K562 (cell line): ENCODE results near the gene FAM83B. TPM values are rescaled to one million over a fixed set of nuclear protein-coding genes. Genes with fewer than 3 reads are reported as not detected.

Experiments used
- ATAC-seq: fragments of 200-7000 bp; cut with Tn5 transposase; 3 replicates; pipeline ENCODE4 v1.9.1; 2020; ENCODE audit warnings: moderate library complexity
- BruUV-seq: library from RNA; stranded (reverse); fragments of 400-500 nt; replicated peaks from 2 replicates; lab custom pipeline; 2021; lab: Mats Ljungman, UMichigan
- CTCF ChIA-PET: fragments of 300-600 bp; formaldehyde crosslinking; extraction: SDS; loops from one replicate; lab custom pipeline; 2021; ENCODE audit warnings: low intra/inter-chr PET ratio; lab: Yijun Ruan, JAX
- POLR2A ChIA-PET: fragments of 300-600, 350-650 bp; sonication (Branson Sonifier 250); formaldehyde crosslinking; extraction: SDS; loops from one replicate; lab custom pipeline; 2021; ENCODE audit warnings: antibody characterized with exemption, inconsistent platforms; lab: Yijun Ruan, JAX
- DNase-seq, 4 experiments: peaks; one replicate each; pipeline versions ENCODE4 v3.0.0 to v3.0.0-alpha.2; 2011 to 2018; ENCODE audit warnings: low spot score in 3 of 4, mixed read lengths in 3 of 4; ENCODE audit errors: extremely low read depth in 1 of 4
- FAIRE-seq: peaks from 2 replicates; lab custom pipeline; 2011; peaks lifted over from hg19 to GRCh38; lab: Jason Lieb, UNC
- H2AFZ ChIP-seq: 2 replicates; pipeline ENCODE4 v1.6.0; 2011; ENCODE audit warnings: low read depth, low read length, control low read depth, inconsistent platforms
- H3K27ac ChIP-seq: fragments of 200-600 bp; 3 replicates; pipeline ENCODE4 v1.8.0; 2011; ENCODE audit warnings: low read depth, mild to moderate bottlenecking, control low read depth, inconsistent platforms, low read length, moderate library complexity, mixed read lengths; ENCODE audit errors: extremely low read depth
- H3K27me3 ChIP-seq, 2 experiments: fragments of 300-600 bp in 1 of 2; 2 replicates in 1 of 2; 3 replicates in 1 of 2; pipeline versions ENCODE4 v1.6.0 to v1.8.0; 2011; ENCODE audit warnings: inconsistent platforms in 2 of 2, low read length in 2 of 2, mild to moderate bottlenecking in 1 of 2, mixed read lengths in 1 of 2, moderate library complexity in 1 of 2; ENCODE audit not compliant: control insufficient read depth in 2 of 2, insufficient read depth in 2 of 2
- H3K36me3 ChIP-seq: fragments of 300-600 bp; 3 replicates; pipeline ENCODE4 v1.8.0; 2011; ENCODE audit warnings: mild to moderate bottlenecking, low read length, inconsistent platforms; ENCODE audit not compliant: control insufficient read depth, insufficient read depth
- H3K4me1 ChIP-seq, 2 experiments: fragments of 200-600 bp in 1 of 2; replicated peaks in 1 of 2; 2 replicates in 1 of 2; 3 replicates in 1 of 2; pipeline versions ENCODE4 v1.5.1 to v1.8.0; 2011; ENCODE audit warnings: inconsistent platforms in 2 of 2, low read length in 2 of 2, mild to moderate bottlenecking in 1 of 2, mixed read lengths in 1 of 2, moderate library complexity in 1 of 2; ENCODE audit not compliant: control insufficient read depth in 2 of 2, insufficient read depth in 2 of 2
- H3K4me2 ChIP-seq: 2 replicates; pipeline ENCODE4 v1.6.1; 2011; ENCODE audit warnings: low read length, control low read depth, inconsistent platforms, mixed read lengths; ENCODE audit not compliant: insufficient read depth
- H3K4me3 ChIP-seq: fragments of 200-600 bp; sonication (generic), shearing (Covaris generic); 2 replicates; pipeline ENCODE4 v1.5.1; 2016; ENCODE audit warnings: control low read depth, inconsistent platforms
- H3K79me2 ChIP-seq: fragments of 200-600 bp; 3 replicates; pipeline ENCODE4 v1.8.0; 2011; ENCODE audit warnings: low read length, inconsistent platforms; ENCODE audit not compliant: control insufficient read depth, insufficient read depth
- H3K9ac ChIP-seq, 2 experiments: 2 replicates each; pipeline versions ENCODE4 v1.6.0 to v1.6.1; 2011; ENCODE audit warnings: low read depth in 2 of 2, low read length in 2 of 2, control low read depth in 1 of 2, inconsistent platforms in 1 of 2, mild to moderate bottlenecking in 1 of 2, mixed read lengths in 1 of 2; ENCODE audit not compliant: insufficient read depth in 1 of 2
- H3K9me1 ChIP-seq: one replicate; pipeline ENCODE4 v1.6.0; 2011; ENCODE audit warnings: inconsistent platforms, mild to moderate bottlenecking, low read length, moderate library complexity; ENCODE audit not compliant: control insufficient read depth, insufficient read depth
- H3K9me3 ChIP-seq: replicated peaks from 2 replicates; pipeline ENCODE4 v1.5.1; 2011; ENCODE audit warnings: low read depth, low read length, inconsistent platforms; ENCODE audit not compliant: control insufficient read depth, insufficient read depth
- H4K20me1 ChIP-seq: replicated peaks from 2 replicates; pipeline ENCODE4 v1.6.1; 2011; ENCODE audit warnings: low read length, inconsistent platforms, mixed read lengths; ENCODE audit not compliant: control insufficient read depth, insufficient read depth
- JUND ChIP-seq, 2 experiments: IDR thresholded peaks; 2 replicates in 1 of 2; 3 replicates in 1 of 2; pipeline ENCODE4 v1.6.1; 2011; ENCODE audit warnings: borderline replicate concordance in 2 of 2, low read depth in 2 of 2, low read length in 2 of 2, improper control_type of control experiment in 1 of 2, missing biosample characterization in 1 of 2, missing genetic modification characterization in 1 of 2, missing genetic modification reagents in 1 of 2
- MGA ChIP-seq: fragments of 450-650 bp; IDR thresholded peaks from 2 replicates; pipeline ENCODE4 v1.6.1; 2016; ENCODE audit warnings: mild to moderate bottlenecking, moderate library complexity
- NUFIP1 ChIP-seq: fragments of 450-650 bp; IDR thresholded peaks from 2 replicates; pipeline ENCODE4 v1.6.1; 2018; ENCODE audit not compliant: partially characterized antibody
- RFX1 ChIP-seq: fragments of 450-650 bp; IDR thresholded peaks from 2 replicates; pipeline ENCODE4 v1.6.1; 2016; ENCODE audit warnings: mild to moderate bottlenecking, moderate library complexity
- WGBS: fragments of 100-300 bp; shearing (Covaris generic); methylation state at CpG from one replicate; pipeline ENCODE4 v1.1.6; 2016; ENCODE audit warnings: low coverage, mixed read lengths; ENCODE audit not compliant: insufficient coverage; ENCODE audit errors: missing lambda C conversion rate; 5-methylcytosine and 5-hydroxymethylcytosine counted together
- in situ Hi-C: fragments of 300-500 bp; cut with MboI; formaldehyde crosslinking; loops from 4 replicates; pipeline ENCODE4 v1.15.0; 2018; ENCODE audit warnings: inconsistent platforms, mixed read lengths
- intact Hi-C: fragments of 100-400 bp; cut with micrococcal nuclease; formaldehyde crosslinking; loops from 2 replicates; pipeline ENCODE4 v1.14.2; 2022
- polyA plus RNA-seq, 8 experiments: library from polyadenylated mRNA; depleted of rRNA in 4 of 8; stranded (reverse) in 5 of 8; unstranded in 3 of 8; fragments of >200 nt; fragmentation: Nextera tagmentation in 2 of 8; fragmentation: Illumina TruSeq in 1 of 8; extraction: Ambion mirVana in 2 of 8; extraction: Trizol in 1 of 8; gene quantifications; 2 replicates each; pipeline versions ENCODE4 v1.2.1 to v1.2.3, GENCODE V29; 2011 to 2014; ENCODE audit warnings: inconsistent platforms in 1 of 8, missing spikeins in 1 of 8
- total RNA-seq, 7 experiments: library from RNA; depleted of rRNA in 6 of 7; stranded (reverse); fragments of >200 nt in 6 of 7; fragmentation: Illumina TruSeq in 2 of 7; extraction: Trizol in 2 of 7; gene quantifications; 2 replicates each; pipeline versions ENCODE4 v1.2.1 to v1.2.3, GENCODE V29; 2011 to 2021; ENCODE audit warnings: low replicate concordance in 1 of 7

The FAM83B gene
- total and polyA plus RNA-seq, 9 of the 15 experiments (the other 6 are each of a cell fraction or from before 2014, with no cell fraction given), result not detected

- POLR2A ChIA-PET, result no interaction called here
- no peak for TF ChIP-seq JUND (IDR thresholded peaks at IDR 0.05; ENCODE audit: borderline replicate concordance, low read depth, low read length)
- TF ChIP-seq JUND (tag; IDR thresholded peaks at IDR 0.05; ENCODE audit: borderline replicate concordance, low read depth, low read length), result no peak
- Histone ChIP-seq H3K4me2 (no peak overlapping the region), H3K9me1 (no peaks in the 10 kb centered on the region), H3K4me3 (no peak overlapping the region), H3K36me3 (no peaks in the 10 kb centered on the region), H4K20me1 (no peaks in the 10 kb centered on the region), H2AFZ (no peak overlapping the region), H3K4me1 (no peaks in the 10 kb centered on the region), H3K9me3 (no peaks in the 10 kb centered on the region), H3K27me3 (no peaks in the 10 kb centered on the region), H3K27ac (no peak overlapping the region), H3K79me2 (no peaks in the 10 kb centered on the region), H3K9ac (no peak overlapping the region)
- intact Hi-C loops (no loop called here), in situ Hi-C loops (no loop called here)
- 0% methylated on average over 1 of the region's 1 CpG for WGBS
- BruUV-seq, result no TSS peak
- no peak for FAIRE-seq
- no peak for DNase-seq
- ATAC-seq, result no peak
- CTCF ChIA-PET, result no interaction called here
Measured at GRCh38 chr6:54805077-54805476, 41.5 kb upstream of the FAM83B start.

GRCh38 chr6:54810147-54810546, 36.4 kb upstream of the FAM83B start:
- Histone ChIP-seq H3K9me1 (no peaks in the 10 kb centered on the region), H3K27me3 (no peaks in the 10 kb centered on the region), H3K4me1 (no peaks in the 10 kb centered on the region), H4K20me1 (no peaks in the 10 kb centered on the region), H2AFZ (no peak overlapping the region), H3K9me3 (no peaks in the 10 kb centered on the region), H3K4me2 (no peak overlapping the region), H3K79me2 (no peaks in the 10 kb centered on the region), H3K9ac (no peak overlapping the region), H3K27ac (no peak overlapping the region), H3K36me3 (no peaks in the 10 kb centered on the region), H3K4me3 (no peak overlapping the region)
- DNase-seq (no peak), FAIRE-seq (no peak), ATAC-seq (no peak)
- CTCF ChIA-PET, result no interaction called here
- TF ChIP-seq MGA (no peak), NUFIP1 (no peak), RFX1 (peak; percentile 47)
- intact Hi-C loops, result no loop called here
- in situ Hi-C loops, result no loop called here
- BruUV-seq, result no TSS peak
- POLR2A ChIA-PET, result no interaction called here
